HEK293 (cell line): Measurements from ENCODE around the gene KRT74.

Source experiments
- CTCF ChIA-PET: fragments of 350-600 bp; formaldehyde crosslinking; extraction: SDS; loops from one replicate; lab custom pipeline; 2021; ENCODE audit warnings: antibody characterized with exemption; lab: Yijun Ruan, JAX
- POLR2A ChIA-PET: fragments of 300-600 bp; formaldehyde crosslinking; extraction: SDS; loops from one replicate; lab custom pipeline; 2020; ENCODE audit warnings: antibody characterized with exemption, inconsistent platforms; lab: Yijun Ruan, JAX
- H3K27ac ChIP-seq: fragments of 200-500 bp; sonication (Bioruptor generic); 2 replicates; pipeline ENCODE4 v1.5.1; 2014; ENCODE audit warnings: low read depth, low read length, control low read depth, inconsistent platforms; ENCODE audit errors: extremely low read depth
- H3K36me3 ChIP-seq, 2 experiments: fragments of 200-500 bp in 1 of 2; sonication (Bioruptor generic) in 1 of 2; 1 replicate in 1 of 2; 2 replicates in 1 of 2; pipeline ENCODE4 v1.5.1; 2014 to 2017; ENCODE audit warnings: inconsistent platforms in 2 of 2, low read length in 2 of 2; ENCODE audit not compliant: control insufficient read depth in 2 of 2, insufficient read depth in 1 of 2
- H3K4me1 ChIP-seq: fragments of 200-500 bp; sonication (Bioruptor generic); 2 replicates; pipeline ENCODE4 v1.5.1; 2014; ENCODE audit warnings: mild to moderate bottlenecking, low read length, inconsistent platforms; ENCODE audit not compliant: control insufficient read depth, insufficient read depth
- H3K4me3 ChIP-seq: 2 replicates; pipeline ENCODE4 v1.5.1; 2011; ENCODE audit warnings: low read depth, mild to moderate bottlenecking, control low read depth, low read length, moderate library complexity
- H3K9me3 ChIP-seq: fragments of 200-500 bp; sonication (Bioruptor generic); 2 replicates; pipeline ENCODE4 v1.5.1; 2014; ENCODE audit warnings: low read depth, low read length, inconsistent platforms; ENCODE audit not compliant: control insufficient read depth, insufficient read depth
- PATZ1 ChIP-seq: fragments of 450-650 bp; formaldehyde crosslinking; IDR thresholded peaks from 2 replicates; pipeline ENCODE4 v1.5.1; 2016; ENCODE audit warnings: missing biosample characterization, missing genetic modification characterization
- REPIN1 ChIP-seq: fragments of 450-650 bp; formaldehyde crosslinking; IDR thresholded peaks from 2 replicates; pipeline ENCODE4 v1.5.1; 2017; ENCODE audit warnings: missing biosample characterization, missing genetic modification characterization, low read depth
- SETDB1 ChIP-seq: IDR thresholded peaks from one replicate; pipeline ENCODE4 v1.6.1; 2017; ENCODE audit warnings: mild to moderate bottlenecking, low read length, moderate library complexity, mixed read lengths; ENCODE audit not compliant: insufficient read length
- SP7 ChIP-seq: fragments of 450-650 bp; formaldehyde crosslinking; IDR thresholded peaks from 2 replicates; pipeline ENCODE4 v1.5.1; 2016; ENCODE audit warnings: missing biosample characterization, missing genetic modification characterization
- TRIM28 ChIP-seq: IDR thresholded peaks from 2 replicates; pipeline ENCODE4 v1.6.1; 2011; ENCODE audit warnings: low read length, control low read depth, borderline replicate concordance
- YY1 ChIP-seq: fragments of 450-650 bp; formaldehyde crosslinking; IDR thresholded peaks from 2 replicates; pipeline ENCODE4 v1.5.1; 2018; ENCODE audit warnings: missing biosample characterization, missing genetic modification characterization
- YY2 ChIP-seq: fragments of 450-650 bp; formaldehyde crosslinking; IDR thresholded peaks from 2 replicates; pipeline ENCODE4 v1.5.1; 2016; ENCODE audit warnings: missing biosample characterization, missing genetic modification characterization
- ZIC2 ChIP-seq: fragments of 450-650 bp; formaldehyde crosslinking; IDR thresholded peaks from 2 replicates; pipeline ENCODE4 v1.5.1; 2016; ENCODE audit warnings: missing biosample characterization, missing genetic modification characterization
- ZNF2 ChIP-seq: fragments of 450-650 bp; formaldehyde crosslinking; IDR thresholded peaks from 2 replicates; pipeline ENCODE4 v1.5.1; 2016; ENCODE audit warnings: missing biosample characterization, missing genetic modification characterization
- ZNF221 ChIP-seq: fragments of 450-650 bp; formaldehyde crosslinking; IDR thresholded peaks from 2 replicates; pipeline ENCODE4 v1.5.1; 2017; ENCODE audit warnings: missing biosample characterization, missing genetic modification characterization, borderline replicate concordance
- ZNF292 ChIP-seq: fragments of 450-650 bp; formaldehyde crosslinking; IDR thresholded peaks from 2 replicates; pipeline ENCODE4 v1.5.1; 2016; ENCODE audit warnings: low read depth, missing biosample characterization, missing genetic modification characterization, borderline replicate concordance
- ZNF391 ChIP-seq: fragments of 450-650 bp; formaldehyde crosslinking; IDR thresholded peaks from 2 replicates; pipeline ENCODE4 v1.5.1; 2016; ENCODE audit warnings: low read depth, missing biosample characterization, missing genetic modification characterization, borderline replicate concordance
- ZNF561 ChIP-seq: fragments of 450-650 bp; IDR thresholded peaks from 2 replicates; pipeline ENCODE4 v1.5.1; 2018; ENCODE audit warnings: missing biosample characterization, missing genetic modification characterization, borderline replicate concordance
- ZNF610 ChIP-seq: fragments of 450-650 bp; formaldehyde crosslinking; IDR thresholded peaks from 2 replicates; pipeline ENCODE4 v1.5.1; 2016; ENCODE audit warnings: missing biosample characterization, missing genetic modification characterization, borderline replicate concordance

Gene KRT74

DNA sequence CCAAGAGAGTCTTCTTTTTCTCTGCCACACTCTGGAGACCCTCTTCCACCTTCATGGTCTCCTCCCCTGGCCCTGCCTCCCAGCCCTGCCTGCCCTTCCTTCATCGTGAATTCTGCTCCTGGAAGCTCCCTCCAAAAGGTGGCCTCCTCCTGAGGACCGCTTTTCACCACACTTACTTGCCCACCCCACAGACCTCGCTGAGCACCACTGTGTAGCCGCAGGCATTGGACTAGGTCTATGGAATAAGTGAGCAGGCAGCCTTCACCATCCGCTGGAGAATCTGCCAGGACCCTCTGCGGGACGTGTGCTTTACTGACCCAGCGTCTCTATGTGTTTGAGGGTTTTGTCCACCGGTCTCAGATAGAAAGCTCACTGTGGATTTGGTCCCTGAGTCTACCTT, 43.8 kb downstream of the KRT74 start:
- ChIA-PET POLR2A (no interaction called here), CTCF (interaction anchor here (0.8 kb wide), 1 partner anchor 341 kb away, joined by 3 read pairs; no protein-coding TSS in a partner anchor)
- H3K36me3 ChIP-seq: no peaks in the 10 kb centered on the region
- TF ChIP-seq ZIC2 (no peak), ZNF610 (tag by site-specific recombination) (no peak), PATZ1 (no peak), YY1 (tag by site-specific recombination) (no peak), ZNF292 (tag by site-specific recombination) (no peak), TRIM28 (no peak), ZNF2 (no peak), ZNF561 (tag by site-specific recombination) (no peak)
- H3K4me1 ChIP-seq: no peaks in the 10 kb centered on the region
- H3K9me3 ChIP-seq: no peaks in the 10 kb centered on the region
- no peak overlapping the region for H3K27ac ChIP-seq
- H3K4me3 ChIP-seq: no peak overlapping the region

GRCh38 chr12:52529417-52529816, 44.2 kb downstream of the KRT74 start:
- H3K4me1 ChIP-seq: no peaks in the 10 kb centered on the region
- no peaks in the 10 kb centered on the region for H3K36me3 ChIP-seq
- no peaks in the 10 kb centered on the region for H3K9me3 ChIP-seq
- CTCF ChIA-PET: no interaction called here
- POLR2A ChIA-PET: no interaction called here
- no peak overlapping the region for H3K27ac ChIP-seq
- no peak for TF ChIP-seq SETDB1
- TF ChIP-seq SP7: no peak
- TF ChIP-seq YY2 (tag by site-specific recombination): no peak
- H3K4me3 ChIP-seq: no peak overlapping the region

GRCh38 chr12:52528641-52529143, 45.0 kb downstream of the KRT74 start:
- Histone ChIP-seq H3K4me1 (no peaks in the 10 kb centered on the region), H3K4me3 (no peak overlapping the region), H3K36me3 (no peaks in the 10 kb centered on the region), H3K9me3 (no peaks in the 10 kb centered on the region), H3K27ac (no peak overlapping the region)
- ChIA-PET CTCF (interaction anchor here (0.6 kb wide), 1 partner anchor 136 kb away, joined by 4 read pairs; no protein-coding TSS in a partner anchor), POLR2A (no interaction called here)
- no peak for TF ChIP-seq ZNF221 (tag by site-specific recombination)

- no peak overlapping the region for H3K27ac ChIP-seq
- H3K36me3 ChIP-seq: no peaks in the 10 kb centered on the region
- no peak for TF ChIP-seq REPIN1 (tag by site-specific recombination)
- TF ChIP-seq ZNF391 (tag by site-specific recombination): no peak
- CTCF ChIA-PET: no interaction called here
- no peaks in the 10 kb centered on the region for H3K9me3 ChIP-seq
- no peak overlapping the region for H3K4me3 ChIP-seq
- POLR2A ChIA-PET: no interaction called here
- H3K4me1 ChIP-seq: no peaks in the 10 kb centered on the region
These were observed 46.4 kb downstream of the KRT74 start for GRCh38 chr12:52527121-52527800.
